Choroid plexus epithelial cell (primary cell): Measurements from ENCODE around the gene AMN.

Experiments
- DNase-seq: peaks from one replicate; pipeline ENCODE4 v3.0.0-alpha.2; 2010; ENCODE audit warnings: low read depth
- H3K4me3 ChIP-seq: 2 replicates; pipeline ENCODE4 v1.5.1; 2011; ENCODE audit warnings: low read depth, mild to moderate bottlenecking, control low read depth, low read length, moderate library complexity
- CTCF ChIP-seq: conservative IDR thresholded peaks from 2 replicates; pipeline ENCODE4 v1.5.1; 2011; ENCODE audit warnings: low read depth, mild to moderate bottlenecking, control low read depth, inconsistent platforms, low read length, moderate library complexity

AMN gene

GRCh38 chr14:102920273-102920997, 2.0 kb upstream of the AMN start:
- DNase-seq = no peak
- H3K4me3 ChIP-seq = no peak overlapping the region
- no peak for TF ChIP-seq CTCF

GRCh38 chr14:102920998-102921304, 1.5 kb upstream of the AMN start:
- DNase-seq = no peak
- TF ChIP-seq CTCF = no peak
- no peak overlapping the region for H3K4me3 ChIP-seq

GRCh38 chr14:102923201-102923924, 900 bp downstream of the AMN start:
- peak overlapping the region; percentile 38 for H3K4me3 ChIP-seq
- DNase-seq = no peak
- no peak for TF ChIP-seq CTCF

GRCh38 chr14:102923925-102924486, 1.5 kb downstream of the AMN start:
- DNase-seq = no peak
- no peak overlapping the region for H3K4me3 ChIP-seq
- no peak for TF ChIP-seq CTCF

GRCh38 chr14:102924632-102925588, 2.4 kb downstream of the AMN start:
- TF ChIP-seq CTCF = peak; percentile 52
- no peak overlapping the region for H3K4me3 ChIP-seq
- peak; percentile 27 for DNase-seq

GRCh38 chr14:102925646-102926045, 3.2 kb downstream of the AMN start:
- DNase-seq = no peak
- H3K4me3 ChIP-seq = no peak overlapping the region
- no peak for TF ChIP-seq CTCF
